Limb (tissue), 2 donors: ENCODE data around the gene RRAS2.
"Not testable (repeated sequence)": the region's sequence is repeated elsewhere in the genome, so short reads cannot be mapped to it uniquely, and the experiment has no call there.

Source experiments
- DNase-seq, 2 donors: peaks; one replicate each; pipeline ENCODE4 v3.0.0-alpha.2; 2016; ENCODE audit errors: extremely low spot score in 2 of 2

The RRAS2 gene

GRCh38 chr11:14372011-14372410, 13.0 kb upstream of the RRAS2 start:
- DNase-seq = no peak

DNA sequence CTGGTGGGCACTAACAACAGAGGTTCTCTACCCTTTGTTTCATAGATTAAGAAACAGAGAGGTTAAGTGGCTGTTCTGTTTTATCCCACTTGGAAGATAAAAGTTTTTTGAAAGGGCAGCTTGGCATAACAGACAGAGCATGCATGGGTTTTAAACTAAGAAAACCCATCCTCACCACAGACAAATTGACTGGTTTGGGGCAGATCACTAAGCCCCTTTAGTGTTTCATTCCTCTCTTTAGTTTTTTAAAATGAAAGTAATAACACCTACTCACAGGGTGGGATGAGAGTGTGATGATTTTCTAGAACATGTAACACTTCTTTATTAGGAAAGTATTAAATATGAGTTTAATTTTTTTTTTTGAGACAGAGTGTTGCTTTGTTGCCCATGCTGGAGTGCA, 12.3 kb upstream of the RRAS2 start:
- DNase-seq = no peak

DNA sequence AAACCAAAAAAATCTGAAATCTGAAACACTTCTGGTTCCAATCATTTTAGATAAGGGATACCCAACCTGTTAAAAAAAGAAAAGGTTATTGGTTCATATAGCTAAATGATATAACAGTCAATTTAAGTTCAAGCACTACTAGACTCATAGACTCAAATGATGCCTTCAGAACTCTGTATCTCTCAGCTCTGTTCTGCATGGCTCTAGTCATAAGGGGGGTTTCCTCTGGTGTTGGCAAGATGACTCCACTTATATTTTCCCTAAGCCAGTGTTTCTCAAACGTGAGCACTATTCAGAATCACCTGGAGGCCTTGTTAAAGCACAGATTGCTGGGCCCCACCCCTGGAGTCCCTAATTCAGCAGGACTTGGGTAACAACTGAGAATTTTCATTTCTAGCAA, 11.5 kb upstream of the RRAS2 start:
- no peak for DNase-seq

- no peak for DNase-seq
These were observed 10.6 kb upstream of the RRAS2 start for GRCh38 chr11:14369598-14369997.

DNA sequence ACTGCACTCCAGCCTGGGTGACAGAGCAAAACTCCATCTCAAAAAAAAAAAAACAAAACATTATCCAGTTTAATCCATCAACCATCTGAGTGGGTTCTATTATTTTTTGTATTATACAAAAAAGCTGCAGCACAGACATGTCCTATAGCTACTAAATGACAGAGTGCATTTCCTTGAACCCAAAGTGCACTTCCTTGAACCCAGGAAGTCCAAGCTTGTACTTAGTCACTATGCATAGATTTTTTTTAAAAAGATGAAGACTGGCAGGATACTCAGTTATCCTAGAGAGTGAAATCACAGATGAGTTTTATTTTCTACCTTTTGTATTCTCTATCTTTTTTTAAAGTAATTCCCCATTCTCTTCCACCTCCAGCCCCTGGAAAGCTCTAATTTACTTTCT, 8.0 kb upstream of the RRAS2 start:
- DNase-seq = no peak

DNA sequence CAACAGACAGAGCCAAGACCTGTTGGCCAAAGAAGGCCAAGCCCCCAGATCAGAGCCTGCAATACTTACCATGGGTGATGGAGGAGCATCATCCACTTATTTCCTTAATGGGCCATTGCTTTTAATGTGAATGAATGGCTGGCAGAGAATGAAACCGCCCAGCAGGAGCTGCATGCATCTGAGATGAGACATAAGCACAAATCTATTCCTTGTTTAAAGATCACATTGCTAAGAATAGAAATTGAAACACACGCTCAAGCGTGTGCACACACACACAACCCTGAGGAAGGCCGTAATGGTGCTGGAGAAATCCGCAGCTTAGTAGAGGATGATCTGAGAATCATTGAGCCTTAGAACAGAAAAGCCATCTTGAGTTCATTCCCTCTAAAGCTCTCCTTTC, 5.3 kb upstream of the RRAS2 start:
- DNase-seq = no peak

GRCh38 chr11:14362611-14363010, 3.6 kb upstream of the RRAS2 start:
- DNase-seq = no peak

- DNase-seq = no peak
These were observed 3.0 kb upstream of the RRAS2 start for GRCh38 chr11:14361951-14362350.

DNA sequence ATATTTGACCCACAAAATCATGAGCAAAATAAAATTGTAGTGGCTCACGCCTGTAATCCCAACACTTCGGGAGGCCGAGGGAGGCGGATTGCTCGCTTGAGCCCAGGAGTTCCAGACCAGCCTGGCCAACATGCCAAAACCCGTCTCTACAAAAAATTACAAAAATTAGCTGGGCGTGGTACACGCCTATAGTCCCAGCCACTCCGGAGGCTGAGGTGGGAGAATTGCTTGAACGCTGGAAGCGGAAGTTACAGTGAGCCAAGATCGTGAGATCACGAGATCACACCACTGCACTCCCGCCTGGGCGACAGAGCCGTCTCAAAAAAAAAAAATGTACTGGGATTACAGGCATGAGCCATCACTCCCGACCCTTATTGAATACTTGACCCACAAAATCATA, 2.0 kb upstream of the RRAS2 start:
- no peak for DNase-seq

DNA sequence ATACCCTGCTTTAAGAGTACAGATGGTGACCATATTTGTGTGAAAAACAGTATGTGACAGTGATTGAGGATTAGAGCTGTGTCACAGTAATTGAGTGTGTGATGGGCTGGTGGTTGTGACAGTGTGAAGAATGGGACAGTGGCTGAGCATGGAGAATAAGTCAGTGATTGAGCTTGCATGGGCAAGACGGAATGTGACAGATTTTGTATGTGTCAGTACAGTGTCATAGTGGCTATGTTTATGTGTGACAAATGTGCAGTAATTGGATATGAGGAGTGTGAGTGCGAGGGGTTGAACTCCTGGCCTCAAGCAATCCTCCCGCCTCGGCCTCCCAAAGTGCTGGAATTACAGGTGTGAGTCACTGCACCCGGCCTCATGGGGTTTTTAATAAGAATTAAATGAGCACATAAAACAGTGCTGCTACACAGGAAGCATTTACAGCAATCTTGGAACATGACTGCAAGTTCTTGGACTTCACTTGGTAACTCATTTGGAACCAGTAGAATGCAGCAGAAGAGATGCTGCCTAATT, 583 bp upstream of the RRAS2 start:
- no peak for DNase-seq

DNA sequence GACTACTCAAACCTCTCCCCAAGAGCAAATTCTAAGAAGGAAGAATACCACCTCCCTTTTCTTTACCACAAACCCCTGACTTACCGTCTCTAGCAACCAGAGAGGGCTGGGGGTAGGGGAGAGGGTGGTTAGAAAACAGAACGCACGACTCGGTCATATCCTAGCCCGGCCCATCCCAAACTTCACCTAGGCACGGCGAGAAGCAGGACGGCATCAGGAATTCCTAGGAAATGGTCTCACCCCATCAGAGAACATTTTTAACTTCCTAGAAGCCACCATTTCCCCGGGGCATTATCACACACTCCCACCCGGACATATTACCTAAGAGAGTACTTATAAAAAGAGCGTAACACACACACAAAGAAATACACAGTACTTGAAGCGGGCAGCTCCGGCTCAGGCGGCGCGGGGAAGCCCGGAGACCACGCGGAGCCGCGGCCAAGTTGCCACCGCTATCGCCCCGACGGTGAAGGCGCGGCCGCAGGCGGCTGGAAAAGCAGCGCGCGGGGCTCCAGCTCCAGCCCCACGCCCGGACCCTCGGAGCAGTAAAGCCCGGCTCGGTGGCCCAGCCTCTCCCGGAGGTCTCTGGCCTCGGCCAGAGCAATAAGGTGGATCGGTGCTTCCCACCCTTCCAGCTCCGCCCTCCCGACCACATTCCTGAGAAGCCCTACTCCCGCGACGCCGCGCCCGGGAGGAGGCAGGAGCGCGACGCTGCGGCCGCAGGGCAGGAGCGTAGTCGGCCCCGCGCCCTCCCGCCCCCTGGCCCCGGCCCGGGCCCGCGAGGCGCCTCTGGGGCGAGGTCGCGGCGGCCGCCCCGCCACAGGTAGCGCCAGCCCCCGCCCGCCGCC, 878 bp downstream of the RRAS2 start:
- peak in 1 of 2 donors; percentile 78 for DNase-seq

GRCh38 chr11:14356342-14356741, 2.6 kb downstream of the RRAS2 start:
- DNase-seq = no peak

GRCh38 chr11:14354604-14355003, 4.4 kb downstream of the RRAS2 start:
- not testable (repeated sequence) for DNase-seq

DNA sequence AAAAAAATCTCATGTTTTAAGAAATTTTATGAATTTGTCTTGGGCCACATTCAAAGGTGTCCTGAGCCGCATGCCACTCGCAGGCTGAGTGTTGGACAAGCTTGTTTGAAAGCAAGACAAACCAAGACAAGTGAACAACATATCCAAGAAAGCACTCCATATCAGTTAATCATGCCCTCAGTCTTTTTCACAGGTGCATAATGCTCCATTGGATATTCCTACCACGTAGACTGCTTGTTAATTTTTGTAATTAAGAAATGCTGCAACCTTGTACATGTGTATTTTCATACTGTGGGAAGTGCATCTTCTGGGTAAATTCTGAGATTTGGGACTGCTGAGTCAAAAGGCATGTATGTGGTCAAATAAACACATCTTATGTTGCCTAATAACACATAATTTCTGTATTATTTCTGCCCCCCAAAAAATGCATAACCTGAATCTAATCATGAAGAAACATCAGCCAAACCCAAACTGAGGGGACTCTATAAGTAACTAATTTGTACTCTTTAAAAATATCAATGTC, 8.2 kb downstream of the RRAS2 start:
- no peak for DNase-seq

GRCh38 chr11:14350215-14350614, 8.8 kb downstream of the RRAS2 start:
- no peak for DNase-seq

DNA sequence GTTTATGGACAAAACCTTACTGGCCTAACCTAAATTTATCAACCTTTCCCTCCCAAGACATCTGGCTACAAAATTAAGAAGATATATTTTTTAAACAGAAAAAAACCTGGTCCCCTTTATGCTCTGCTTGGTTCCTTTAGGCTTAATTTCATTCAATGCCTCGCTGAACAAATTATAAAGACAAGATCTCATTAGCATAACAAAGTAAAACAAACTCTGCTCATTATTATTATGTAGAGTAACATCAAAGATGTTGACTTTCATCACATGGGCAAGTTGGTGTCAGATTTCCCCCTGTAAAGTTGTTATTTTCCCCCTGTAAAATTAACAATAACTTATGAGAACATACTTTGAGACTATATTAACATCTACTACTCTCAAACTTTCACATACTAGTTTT, 11.0 kb downstream of the RRAS2 start:
- no peak for DNase-seq

DNA sequence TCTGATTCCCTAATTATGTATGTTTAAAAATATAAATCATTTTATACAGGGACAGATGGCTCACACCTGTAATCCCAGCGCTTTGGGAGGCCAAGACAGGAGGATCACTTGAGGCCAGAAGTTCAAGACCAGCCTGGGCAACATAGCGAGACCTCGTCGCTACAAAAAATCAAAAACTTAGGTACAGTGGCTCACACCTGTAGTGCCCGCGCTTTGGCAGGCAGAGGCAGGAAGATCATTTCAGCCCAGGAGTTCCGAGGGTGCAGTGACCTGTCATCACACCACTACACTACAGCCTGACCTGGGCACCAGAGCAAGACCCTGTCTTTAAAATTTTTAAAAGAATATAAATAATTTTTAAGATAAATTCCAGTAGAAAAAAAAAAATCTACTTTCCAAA, 11.5 kb downstream of the RRAS2 start:
- DNase-seq = no peak

- DNase-seq = no peak
These were observed 12.6 kb downstream of the RRAS2 start for GRCh38 chr11:14346303-14346955.

DNA sequence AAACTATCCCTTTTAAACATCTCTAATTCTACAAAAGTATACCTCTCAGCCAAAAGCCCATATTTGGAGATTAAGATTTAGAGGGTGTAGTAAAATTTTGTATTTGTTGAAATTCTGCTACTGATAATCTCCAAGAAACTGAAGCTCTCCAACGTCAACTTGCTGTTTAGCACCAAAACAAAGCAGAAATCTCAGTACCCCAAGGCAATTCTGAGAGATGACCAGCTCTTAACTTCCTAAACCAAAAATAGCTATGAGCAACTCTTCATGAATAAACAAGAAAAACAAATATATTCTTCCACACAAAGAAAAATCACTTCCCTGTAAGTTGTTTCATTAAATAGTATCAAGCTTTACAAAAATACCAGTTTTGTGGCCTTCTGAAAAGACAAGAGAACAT, 13.3 kb downstream of the RRAS2 start:
- no peak for DNase-seq

DNA sequence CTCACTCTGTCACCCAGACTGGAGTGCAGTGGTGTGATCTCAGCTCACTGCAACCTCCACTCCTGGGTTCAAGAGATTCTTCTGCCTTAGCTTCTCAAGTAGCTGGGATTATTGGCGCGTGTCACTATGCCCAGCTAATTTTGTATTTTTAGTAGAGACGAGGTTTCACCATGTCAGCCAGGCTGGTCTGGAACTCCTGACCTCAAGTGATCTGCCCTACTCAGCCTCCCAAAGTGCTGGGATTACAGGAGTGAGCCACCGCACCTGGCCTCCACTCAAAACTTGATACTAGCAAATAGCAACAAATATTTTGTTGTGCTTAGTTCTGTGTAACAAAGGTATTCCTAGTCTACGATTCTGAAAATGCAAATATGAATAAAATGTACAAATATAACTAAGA, 14.0 kb downstream of the RRAS2 start:
- not testable (repeated sequence) for DNase-seq

DNA sequence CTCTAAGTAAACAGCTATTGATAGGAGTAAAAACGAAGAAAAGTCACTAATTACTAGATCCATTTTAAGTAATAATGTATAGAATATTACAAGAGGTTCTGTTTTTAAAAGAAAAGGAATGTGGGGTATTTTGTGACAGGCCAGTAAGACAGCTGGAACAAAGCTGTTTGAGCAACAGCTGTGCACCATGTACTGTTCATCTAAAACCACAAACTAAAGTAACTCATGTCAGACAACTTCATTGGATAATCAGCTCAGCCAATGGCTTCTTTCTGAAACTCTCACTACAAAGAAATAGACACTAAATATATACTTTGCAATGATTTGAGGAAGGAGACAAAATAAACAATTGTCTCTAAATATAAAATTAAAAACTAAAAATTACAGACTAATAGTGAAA, 16.1 kb downstream of the RRAS2 start:
- DNase-seq = peak in 1 of 2 donors; percentile 65

GRCh38 chr11:14341968-14342367, 17.0 kb downstream of the RRAS2 start:
- DNase-seq = no peak

DNA sequence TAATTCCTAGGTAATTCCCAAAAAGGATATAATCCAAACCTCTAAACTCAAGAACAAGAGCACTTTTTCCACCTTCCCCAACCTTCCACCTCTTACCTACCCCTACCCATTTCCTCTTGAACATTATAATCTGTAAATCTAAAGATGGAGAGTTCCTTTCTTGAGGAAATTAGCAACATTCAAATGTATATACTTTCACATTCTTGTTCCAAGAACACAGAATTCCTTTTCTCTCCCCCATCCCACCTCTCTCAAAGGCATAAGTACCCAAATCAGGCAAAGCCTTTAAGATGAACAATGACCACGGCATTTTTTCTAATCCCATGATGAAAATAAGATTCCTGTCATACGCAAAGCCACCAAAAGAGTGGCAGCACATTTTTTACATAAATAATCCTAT, 18.3 kb downstream of the RRAS2 start:
- no peak for DNase-seq
